Right lobe of liver (tissue), 6 donors: ENCODE data around the gene PIK3R3. TPM values are rescaled to one million over a fixed set of nuclear protein-coding genes. Genes with fewer than 3 reads are reported as not detected.
"Not testable (repeated sequence)": the region's sequence is repeated elsewhere in the genome, so short reads cannot be mapped to it uniquely, and the experiment has no call there.

Experiments used
- ATAC-seq, 4 donors: fragments of 200-7000 bp; cut with Tn5 transposase; one replicate each; pipeline ENCODE4 v1.9.1; 2020; ENCODE audit warnings: mild to moderate bottlenecking in 4 of 4, moderate library complexity in 4 of 4
- DNase-seq, 3 donors: peaks; one replicate each; pipeline ENCODE4 v3.0.0-alpha.2; 2020
- H3K27ac ChIP-seq, 3 donors: fragments of 200-600 bp; one replicate each; pipeline ENCODE4 v1.8.0; 2022
- H3K27me3 ChIP-seq, 2 donors: fragments of 200-600 bp; one replicate each; pipeline ENCODE4 v1.8.0; 2022
- H3K36me3 ChIP-seq, 4 donors: fragments of 200-600 bp; sonication (generic) in 1 of 4; one replicate each; pipeline versions ENCODE4 v1.5.1 to v1.8.0; 2017 to 2022; ENCODE audit warnings: control low read depth in 1 of 4
- H3K4me1 ChIP-seq, 4 donors: fragments of 200-600 bp; sonication (generic) in 1 of 4; one replicate each; pipeline versions ENCODE4 v1.5.1 to v1.8.0; 2017 to 2022; ENCODE audit warnings: control low read depth in 1 of 4
- H3K4me3 ChIP-seq, 3 donors: fragments of 200-600 bp; one replicate each; pipeline ENCODE4 v1.8.0; 2022
- H3K9me3 ChIP-seq, 4 donors: fragments of 200-600 bp; sonication (generic) in 1 of 4; one replicate each; pipeline versions ENCODE4 v1.5.1 to v1.8.0; 2017 to 2022; ENCODE audit warnings: control low read depth in 1 of 4
- CTCF ChIP-seq, 4 donors: fragments of 200-600 bp in 3 of 4; fragments of 450-650 bp in 1 of 4; IDR thresholded peaks; one replicate each; pipeline versions ENCODE4 v1.5.1 to v1.8.0; 2016 to 2022; ENCODE audit warnings: antibody characterized with exemption in 4 of 4, mild to moderate bottlenecking in 2 of 4
- POLR2A ChIP-seq: fragments of 450-650 bp; IDR thresholded peaks from one replicate; pipeline ENCODE4 v1.6.1; 2017; ENCODE audit warnings: antibody characterized with exemption, mild to moderate bottlenecking
- WGBS: methylation state at CpG from one replicate; pipeline ENCODE4 v1.1.6; 2018; ENCODE audit warnings: low coverage, low lambda C conversion rate; ENCODE audit not compliant: insufficient coverage; ENCODE audit errors: missing lambda C conversion rate; 5-methylcytosine and 5-hydroxymethylcytosine counted together
- intact Hi-C, 2 donors: fragments of 100-400 bp; cut with DNase I; formaldehyde crosslinking; loops; one replicate each; pipeline versions ENCODE4 v1.11.2 to v1.14.1; 2022
- total RNA-seq, 6 experiments: library from RNA; depleted of rRNA in 2 of 6; stranded (reverse); fragments of >200 nt in 2 of 6; fragmentation: NEBNext Ultra II Directional in 3 of 6; extraction: Animal tissue kit (Norgen Biotek cat#: 25700) in 3 of 6; gene quantifications; one replicate each; pipeline versions ENCODE4 v1.1.0 to v1.2.4, GENCODE V29; 2016 to 2023
- donor health status: DM: no; HTN: yes; CAD: no.
- donor health status: DM: no; HTN: no; CAD: no.
- donor health status: DM: no; HTN: no; CAD: no.
- donor health status: DM: no; HTN: yes; CAD: no.
- donor health status: DM: no; HTN: yes; CAD: no.

Gene PIK3R3
- total RNA-seq, 6 experiments from 2014 or later = 2.0 to 4.3 (median 2.8) TPM

- peaks cover 0 to 7% (median 0%) of the 10 kb centered on the region in 4 donors for H3K4me1 ChIP-seq
- no peak overlapping the region for H3K4me3 ChIP-seq
- no peak overlapping the region for H3K27ac ChIP-seq
- H3K27me3 ChIP-seq = no peaks in the 10 kb centered on the region
- TF ChIP-seq CTCF (IDR thresholded peaks at IDR 0.05) (no peak), POLR2A (no peak)
- DNase-seq (no peak), ATAC-seq (no peak)
- no peaks in the 10 kb centered on the region for H3K9me3 ChIP-seq
- H3K36me3 ChIP-seq = peaks cover 0 to 2% (median 0%) of the 10 kb centered on the region in 4 donors
- intact Hi-C loops = no loop called here
- WGBS = 61% methylated on average over 3 of the region's 3 CpGs
Observed at GRCh38 chr1:46061146-46061545, 71.3 kb downstream of the PIK3R3 start.

DNA sequence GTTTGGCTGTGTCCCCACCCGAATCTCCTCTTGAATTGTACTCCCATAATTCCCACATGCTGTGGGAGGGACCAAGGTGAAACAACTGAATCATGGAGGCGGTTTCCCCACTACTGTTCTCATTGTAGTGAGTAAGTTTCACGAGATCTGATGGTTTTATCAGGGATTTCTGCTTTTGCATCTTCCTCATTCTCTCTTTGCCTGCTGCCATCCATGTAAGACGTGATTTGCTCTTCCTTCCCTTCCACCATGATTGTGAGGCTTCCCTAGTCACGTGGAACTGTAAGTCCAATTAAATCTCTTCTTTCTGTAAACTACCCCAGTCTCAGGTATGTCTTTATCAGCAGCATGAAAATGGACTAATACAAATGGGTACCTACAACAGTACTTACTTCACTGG is 73.5 kb downstream of the PIK3R3 start:
- ATAC-seq = no peak
- 89% methylated on average over 4 of the region's 5 CpGs for WGBS
- intact Hi-C loops = no loop called here

DNA sequence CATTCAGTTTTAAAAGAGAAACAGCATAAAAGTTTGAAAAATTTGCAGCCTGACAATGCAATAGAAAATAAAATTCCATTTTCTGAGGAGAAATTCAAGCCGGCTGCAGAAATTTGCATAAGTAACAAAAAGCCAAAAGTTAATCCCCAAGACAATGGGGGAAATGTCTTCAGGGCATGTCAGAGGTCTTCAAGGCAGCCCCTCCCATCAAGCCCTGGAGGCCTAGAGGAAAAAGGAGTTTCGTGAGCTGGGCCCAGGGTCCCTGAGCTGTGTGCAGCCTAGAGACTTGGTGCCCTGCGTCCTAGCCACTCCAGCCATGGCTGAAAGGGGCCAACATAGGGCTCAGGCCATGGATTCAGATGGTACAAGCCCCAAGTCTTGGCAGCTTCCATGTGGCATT is 74.6 kb downstream of the PIK3R3 start:
- no peak for ATAC-seq
- intact Hi-C loops = no loop called here
- Histone ChIP-seq H3K4me3 (no peak overlapping the region), H3K27me3 (no peaks in the 10 kb centered on the region), H3K4me1 (no peaks in the 10 kb centered on the region), H3K27ac (no peak overlapping the region), H3K36me3 (peaks cover 0 to 2% (median 0%) of the 10 kb centered on the region in 4 donors), H3K9me3 (no peaks in the 10 kb centered on the region)
- no peak for TF ChIP-seq POLR2A
- TF ChIP-seq CTCF (IDR thresholded peaks at IDR 0.05) = no peak
- 100% methylated on average over 1 of the region's 3 CpGs for WGBS
- no peak for DNase-seq

More for the DNA sequence above, 73.5 kb downstream of the PIK3R3 start:
- H3K27me3 ChIP-seq = no peaks in the 10 kb centered on the region
- no peaks in the 10 kb centered on the region for H3K4me1 ChIP-seq
- no peak overlapping the region for H3K4me3 ChIP-seq
- no peak for DNase-seq
- peaks cover 0 to 2% (median 0%) of the 10 kb centered on the region in 4 donors for H3K36me3 ChIP-seq
- no peak overlapping the region for H3K27ac ChIP-seq
- TF ChIP-seq POLR2A (no peak), CTCF (IDR thresholded peaks at IDR 0.05) (no peak)
- no peaks in the 10 kb centered on the region for H3K9me3 ChIP-seq

GRCh38 chr1:46057215-46057614 is 75.2 kb downstream of the PIK3R3 start:
- H3K27ac ChIP-seq, H3K36me3 ChIP-seq, DNase-seq, H3K9me3 ChIP-seq, H3K4me3 ChIP-seq, H3K27me3 ChIP-seq, intact Hi-C loops, ATAC-seq, H3K4me1 ChIP-seq: not testable (repeated sequence)
- WGBS = 82% methylated on average over 4 of the region's 4 CpGs

- TF ChIP-seq CTCF (IDR thresholded peaks at IDR 0.05) (no peak), POLR2A (no peak)
- Histone ChIP-seq H3K27me3 (no peaks in the 10 kb centered on the region), H3K36me3 (peaks cover 0 to 2% (median 0%) of the 10 kb centered on the region in 4 donors), H3K4me1 (no peaks in the 10 kb centered on the region), H3K4me3 (no peak overlapping the region), H3K27ac (no peak overlapping the region), H3K9me3 (no peaks in the 10 kb centered on the region)
- intact Hi-C loops = no loop called here
- ATAC-seq (no peak), DNase-seq (no peak)
- 92% methylated on average over 5 of the region's 5 CpGs for WGBS
Observed at GRCh38 chr1:46056325-46056724, 76.1 kb downstream of the PIK3R3 start.
